ENCODE data around the gene MTHFSD. TPM values are rescaled to one million over a fixed set of nuclear protein-coding genes. Genes with fewer than 3 reads are reported as not detected.

MTHFSD gene
- 13.9 and 19.9 TPM in 2 replicates for total RNA-seq

GRCh38 chr16:86554917-86555703, at the start of gene MTHFSD:
Gene MTHFSD, minus strand, starts transcription at chr16:86555235. Its CDS starts 51 bp downstream, at chr16:86555184.

GRCh38 chr16:86578061-86578599, 23.1 kb upstream of the MTHFSD start, which contains the start of gene FOXL1:
Gene FOXL1, plus strand, starts transcription at chr16:86578549. Its CDS starts 175 bp downstream, at chr16:86578724.

GRCh38 chr16:86566601-86566965, 11.5 kb upstream of the MTHFSD start, which contains the start of gene FOXC2:
Gene FOXC2, plus strand, starts transcription at chr16:86566829. Its CDS starts 507 bp downstream, at chr16:86567336.

GRCh38 chr16:86510465-86511261, 44.4 kb downstream of the MTHFSD start, which contains the start of gene FOXF1:
Gene FOXF1, plus strand, starts transcription at chr16:86510527. Its CDS starts 43 bp downstream, at chr16:86510570.

Other genes with a start within 250 kb of the MTHFSD start
- gene FOXF1, start 44.7 kb downstream of the MTHFSD start, total RNA-seq: 0.16 TPM in 1 of 2 replicates, not detected in the other
- 2.2 and 4.9 TPM in 2 replicates for gene FOXC2, start 11.6 kb upstream of the MTHFSD start, total RNA-seq
- 1.6 and 3.1 TPM in 2 replicates for gene FOXL1, start 23.3 kb upstream of the MTHFSD start, total RNA-seq

All from cardiac atrium fibroblast (primary cell).